NCI-H1048 (cell line): ENCODE results near the gene VAV1.
"Not testable (repeated sequence)": the region's sequence is repeated elsewhere in the genome, so short reads cannot be mapped to it uniquely, and the experiment has no call there.

Source experiments
- DNase-seq: peaks from one replicate; lab custom pipeline; 2025; lab: John Stamatoyannopoulos, UW

VAV1 gene

GRCh38 chr19:6790194-6791128 is 18.0 kb downstream of the VAV1 start:
- no peak for DNase-seq

- no peak for DNase-seq
Observed at GRCh38 chr19:6791237-6791636, 18.7 kb downstream of the VAV1 start.

GRCh38 chr19:6793411-6793810 is 20.9 kb downstream of the VAV1 start:
- DNase-seq = no peak

- no peak for DNase-seq
Observed at GRCh38 chr19:6793973-6794372, 21.5 kb downstream of the VAV1 start.

- no peak for DNase-seq
Observed at GRCh38 chr19:6794686-6795431, 22.4 kb downstream of the VAV1 start.

GRCh38 chr19:6796278-6796677 is 23.8 kb downstream of the VAV1 start:
- DNase-seq = no peak

GRCh38 chr19:6797646-6798045 is 25.1 kb downstream of the VAV1 start:
- no peak for DNase-seq

GRCh38 chr19:6800160-6800790 is 27.8 kb downstream of the VAV1 start:
- not testable (repeated sequence) for DNase-seq

GRCh38 chr19:6800991-6801484 is 28.5 kb downstream of the VAV1 start:
- no peak for DNase-seq

- DNase-seq = no peak
Observed at GRCh38 chr19:6801485-6802086, 29.1 kb downstream of the VAV1 start.

- no peak for DNase-seq
Observed at GRCh38 chr19:6802336-6803035, 30.0 kb downstream of the VAV1 start.

GRCh38 chr19:6803036-6803404 is 30.5 kb downstream of the VAV1 start:
- no peak for DNase-seq

- DNase-seq = no peak
Observed at GRCh38 chr19:6806488-6806887, 34.0 kb downstream of the VAV1 start.

- no peak for DNase-seq
Observed at GRCh38 chr19:6807291-6807690, 34.8 kb downstream of the VAV1 start.

- DNase-seq = no peak
Observed at GRCh38 chr19:6808494-6808893, 36.0 kb downstream of the VAV1 start.

- no peak for DNase-seq
Observed at GRCh38 chr19:6809262-6809661, 36.8 kb downstream of the VAV1 start.

GRCh38 chr19:6811378-6811777 is 38.9 kb downstream of the VAV1 start:
- no peak for DNase-seq

- no peak for DNase-seq
Observed at GRCh38 chr19:6811906-6812305, 39.4 kb downstream of the VAV1 start.

- DNase-seq = no peak
Observed at GRCh38 chr19:6812612-6813011, 40.1 kb downstream of the VAV1 start.

GRCh38 chr19:6813659-6814058 is 41.2 kb downstream of the VAV1 start:
- no peak for DNase-seq

GRCh38 chr19:6817179-6817578 is 44.7 kb downstream of the VAV1 start:
- no peak for DNase-seq

- DNase-seq = no peak
Observed at GRCh38 chr19:6818246-6818645, 45.7 kb downstream of the VAV1 start.
